Panc1 (cell line): Measurements from ENCODE around the gene HES5. TPM values are rescaled to one million over a fixed set of nuclear protein-coding genes. Genes with fewer than 3 reads are reported as not detected.

ENCODE experiments used
- ATAC-seq: fragments of 200-7000 bp; cut with Tn5 transposase; 2 replicates; pipeline ENCODE4 v1.9.1; 2020; ENCODE audit warnings: mild to moderate bottlenecking, moderate library complexity
- BruUV-seq: library from RNA; stranded (reverse); fragments of 400-500 nt; replicated peaks from 2 replicates; lab custom pipeline; 2021; lab: Mats Ljungman, UMichigan
- CTCF ChIA-PET: fragments of 300-600 bp; sonication (Branson Sonifier 250); formaldehyde crosslinking; loops from one replicate; lab custom pipeline; 2022; ENCODE audit warnings: antibody characterized with exemption; lab: Charles Lee
- POLR2A ChIA-PET: fragments of 300-600 bp; sonication (Branson Sonifier 250); formaldehyde crosslinking; loops from one replicate; lab custom pipeline; 2022; ENCODE audit warnings: antibody characterized with exemption; lab: Charles Lee
- DNase-seq: peaks from one replicate; pipeline ENCODE4 v3.0.0-alpha.2; 2010; ENCODE audit warnings: low read depth, low spot score
- H3K27ac ChIP-seq: 2 replicates; pipeline ENCODE4 v1.5.1; 2011; ENCODE audit warnings: mild to moderate bottlenecking, low read length, inconsistent platforms
- H3K27me3 ChIP-seq: fragments of 200-500 bp; sonication (Bioruptor generic); 2 replicates; pipeline ENCODE4 v1.6.0; 2014; ENCODE audit warnings: low read length, inconsistent platforms; ENCODE audit not compliant: control insufficient read depth, insufficient read depth
- H3K36me3 ChIP-seq: fragments of 200-500 bp; sonication (Bioruptor generic); 2 replicates; pipeline ENCODE4 v1.5.1; 2014; ENCODE audit warnings: inconsistent platforms, mild to moderate bottlenecking, low read length, moderate library complexity; ENCODE audit not compliant: control insufficient read depth, insufficient read depth
- H3K4me1 ChIP-seq: 2 replicates; pipeline ENCODE4 v1.5.1; 2011; ENCODE audit warnings: inconsistent platforms, mild to moderate bottlenecking, low read length, moderate library complexity; ENCODE audit not compliant: control insufficient read depth, insufficient read depth
- H3K4me3 ChIP-seq, 2 experiments: 2 replicates each; pipeline ENCODE4 v1.5.1; 2011 to 2012; ENCODE audit warnings: low read depth in 2 of 2, low read length in 2 of 2, mild to moderate bottlenecking in 2 of 2, inconsistent platforms in 1 of 2, moderate library complexity in 1 of 2
- H3K9me3 ChIP-seq: fragments of 200-500 bp; sonication (Bioruptor generic); 2 replicates; pipeline ENCODE4 v1.5.1; 2014; ENCODE audit warnings: low read depth, mild to moderate bottlenecking, inconsistent platforms, low read length, moderate library complexity; ENCODE audit not compliant: control insufficient read depth, insufficient read depth
- POLR2AphosphoS5 ChIP-seq: IDR thresholded peaks from 2 replicates; pipeline ENCODE4 v1.6.1; 2012; ENCODE audit warnings: mild to moderate bottlenecking, low read depth, low read length, moderate library complexity
- SIN3A ChIP-seq: IDR thresholded peaks from 2 replicates; pipeline ENCODE4 v1.6.1; 2012; ENCODE audit warnings: low read depth, mild to moderate bottlenecking, low read length, moderate library complexity, borderline replicate concordance; ENCODE audit not compliant: insufficient read depth
- TCF7L2 ChIP-seq: IDR thresholded peaks from 2 replicates; pipeline ENCODE4 v1.6.1; 2011; ENCODE audit warnings: mild to moderate bottlenecking, low read depth, low read length, inconsistent platforms
- in situ Hi-C: cut with HindIII; loops from 2 replicates; pipeline ENCODE4 v1.10.0; 2016; ENCODE audit warnings: low sequenced_read_pairs, low pct_unique_long_range_greater_than_20kb
- intact Hi-C: fragments of 100-400 bp; cut with micrococcal nuclease; formaldehyde crosslinking; loops from one replicate; pipeline ENCODE4 v1.10.0; 2022; ENCODE audit not compliant: unreplicated experiment
- total RNA-seq: library from RNA; stranded (reverse); gene quantifications from one replicate; pipeline ENCODE4 v1.2.1, GENCODE V29; 2021; ENCODE audit not compliant: unreplicated experiment
- TF ChIP-seq, protein P1 (sequence below), 2 experiments: IDR thresholded peaks; 2 replicates each; pipeline ENCODE4 v1.6.1; 2011 to 2012; ENCODE audit warnings: low read depth in 2 of 2, control low read depth in 1 of 2, low read length in 1 of 2, mild to moderate bottlenecking in 1 of 2, moderate library complexity in 1 of 2; ENCODE audit not compliant: insufficient read depth in 1 of 2
- TF ChIP-seq, protein P2 (sequence below): fragments of 450-650 bp; IDR thresholded peaks from 2 replicates; pipeline ENCODE4 v1.5.1; 2017; ENCODE audit warnings: mild to moderate bottlenecking

The HES5 gene
- total RNA-seq, 1 experiment from 2014 or later, result not detected

DNA sequence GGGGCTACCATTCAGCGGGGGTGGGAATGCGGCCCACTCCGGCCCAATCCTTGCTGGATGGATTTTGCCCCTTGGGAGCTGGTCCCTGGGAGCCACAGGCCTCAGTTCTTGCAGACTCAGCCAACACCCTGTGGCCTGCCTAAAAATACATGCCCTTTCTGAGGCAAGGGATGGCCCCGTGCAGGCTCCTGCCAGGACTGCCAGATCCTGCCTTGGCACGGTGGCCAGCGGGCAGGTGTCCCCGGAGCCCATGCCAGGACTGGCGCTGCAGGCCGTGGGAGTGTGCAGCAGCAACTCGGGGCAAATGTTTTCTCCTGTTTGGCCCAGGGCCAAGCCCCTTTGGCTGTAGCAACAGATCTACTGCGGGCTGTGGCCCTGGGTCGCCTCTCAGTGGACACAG is 2.0 kb downstream of the HES5 start:
- intact Hi-C loops, result no loop called here
- POLR2A ChIA-PET, result no interaction called here
- no TSS peak for BruUV-seq

DNA sequence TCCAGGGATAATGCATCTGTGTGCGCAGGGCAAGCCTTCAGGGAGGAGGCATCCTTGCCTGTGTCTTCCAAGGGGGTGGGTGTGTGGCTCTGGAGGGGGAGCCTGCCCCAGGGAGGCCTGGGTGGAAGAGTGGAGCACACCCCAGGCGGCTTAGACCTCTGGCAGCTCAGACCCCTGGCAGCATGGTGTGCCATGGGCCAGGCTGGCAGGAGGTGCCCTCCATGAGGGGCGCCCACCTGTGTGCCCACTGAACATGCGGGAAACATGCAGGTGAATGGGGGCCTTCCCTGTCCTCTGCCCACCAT is 2.6 kb downstream of the HES5 start:
- ChIA-PET POLR2A (interaction anchor here (0.5 kb wide), 1 partner anchor 531 kb away, joined by 10 read pairs; no protein-coding TSS in a partner anchor), CTCF (no interaction called here)
- DNase-seq (no peak), ATAC-seq (no peak)
- Histone ChIP-seq H3K27me3 (no peaks in the 10 kb centered on the region), H3K27ac (no peak overlapping the region), H3K9me3 (no peaks in the 10 kb centered on the region), H3K4me3 (no peak overlapping the region), H3K36me3 (no peaks in the 10 kb centered on the region; the same call in 1 of the 2 replicates), H3K4me1 (peaks cover 50% of the 10 kb centered on the region)
- in situ Hi-C loops (no loop called here), intact Hi-C loops (no loop called here)
- no TSS peak for BruUV-seq
- TF ChIP-seq, protein P1, sequence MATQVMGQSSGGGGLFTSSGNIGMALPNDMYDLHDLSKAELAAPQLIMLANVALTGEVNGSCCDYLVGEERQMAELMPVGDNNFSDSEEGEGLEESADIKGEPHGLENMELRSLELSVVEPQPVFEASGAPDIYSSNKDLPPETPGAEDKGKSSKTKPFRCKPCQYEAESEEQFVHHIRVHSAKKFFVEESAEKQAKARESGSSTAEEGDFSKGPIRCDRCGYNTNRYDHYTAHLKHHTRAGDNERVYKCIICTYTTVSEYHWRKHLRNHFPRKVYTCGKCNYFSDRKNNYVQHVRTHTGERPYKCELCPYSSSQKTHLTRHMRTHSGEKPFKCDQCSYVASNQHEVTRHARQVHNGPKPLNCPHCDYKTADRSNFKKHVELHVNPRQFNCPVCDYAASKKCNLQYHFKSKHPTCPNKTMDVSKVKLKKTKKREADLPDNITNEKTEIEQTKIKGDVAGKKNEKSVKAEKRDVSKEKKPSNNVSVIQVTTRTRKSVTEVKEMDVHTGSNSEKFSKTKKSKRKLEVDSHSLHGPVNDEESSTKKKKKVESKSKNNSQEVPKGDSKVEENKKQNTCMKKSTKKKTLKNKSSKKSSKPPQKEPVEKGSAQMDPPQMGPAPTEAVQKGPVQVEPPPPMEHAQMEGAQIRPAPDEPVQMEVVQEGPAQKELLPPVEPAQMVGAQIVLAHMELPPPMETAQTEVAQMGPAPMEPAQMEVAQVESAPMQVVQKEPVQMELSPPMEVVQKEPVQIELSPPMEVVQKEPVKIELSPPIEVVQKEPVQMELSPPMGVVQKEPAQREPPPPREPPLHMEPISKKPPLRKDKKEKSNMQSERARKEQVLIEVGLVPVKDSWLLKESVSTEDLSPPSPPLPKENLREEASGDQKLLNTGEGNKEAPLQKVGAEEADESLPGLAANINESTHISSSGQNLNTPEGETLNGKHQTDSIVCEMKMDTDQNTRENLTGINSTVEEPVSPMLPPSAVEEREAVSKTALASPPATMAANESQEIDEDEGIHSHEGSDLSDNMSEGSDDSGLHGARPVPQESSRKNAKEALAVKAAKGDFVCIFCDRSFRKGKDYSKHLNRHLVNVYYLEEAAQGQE (IDR thresholded peaks at IDR 0.05; ENCODE audit: insufficient read depth in 1 of 2, low read depth in 2 of 2, low read length in 1 of 2), result no peak
- TF ChIP-seq SIN3A (no peak), POLR2AphosphoS5 (no peak), TCF7L2 (no peak)
- TF ChIP-seq, protein P2, sequence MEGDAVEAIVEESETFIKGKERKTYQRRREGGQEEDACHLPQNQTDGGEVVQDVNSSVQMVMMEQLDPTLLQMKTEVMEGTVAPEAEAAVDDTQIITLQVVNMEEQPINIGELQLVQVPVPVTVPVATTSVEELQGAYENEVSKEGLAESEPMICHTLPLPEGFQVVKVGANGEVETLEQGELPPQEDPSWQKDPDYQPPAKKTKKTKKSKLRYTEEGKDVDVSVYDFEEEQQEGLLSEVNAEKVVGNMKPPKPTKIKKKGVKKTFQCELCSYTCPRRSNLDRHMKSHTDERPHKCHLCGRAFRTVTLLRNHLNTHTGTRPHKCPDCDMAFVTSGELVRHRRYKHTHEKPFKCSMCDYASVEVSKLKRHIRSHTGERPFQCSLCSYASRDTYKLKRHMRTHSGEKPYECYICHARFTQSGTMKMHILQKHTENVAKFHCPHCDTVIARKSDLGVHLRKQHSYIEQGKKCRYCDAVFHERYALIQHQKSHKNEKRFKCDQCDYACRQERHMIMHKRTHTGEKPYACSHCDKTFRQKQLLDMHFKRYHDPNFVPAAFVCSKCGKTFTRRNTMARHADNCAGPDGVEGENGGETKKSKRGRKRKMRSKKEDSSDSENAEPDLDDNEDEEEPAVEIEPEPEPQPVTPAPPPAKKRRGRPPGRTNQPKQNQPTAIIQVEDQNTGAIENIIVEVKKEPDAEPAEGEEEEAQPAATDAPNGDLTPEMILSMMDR, result no peak

More for the DNA sequence above, 2.0 kb downstream of the HES5 start:
- CTCF ChIA-PET, result no interaction called here
- no peak for DNase-seq
- Histone ChIP-seq H3K4me3 (no peak overlapping the region), H3K9me3 (no peaks in the 10 kb centered on the region), H3K27ac (no peak overlapping the region), H3K4me1 (peaks cover 49% of the 10 kb centered on the region), H3K27me3 (no peaks in the 10 kb centered on the region), H3K36me3 (no peaks in the 10 kb centered on the region; the same call in 1 of the 2 replicates)
- in situ Hi-C loops, result no loop called here
- no peak for ATAC-seq
- TF ChIP-seq, protein P1 (IDR thresholded peaks at IDR 0.05; ENCODE audit: insufficient read depth in 1 of 2, low read depth in 2 of 2, low read length in 1 of 2), result no peak
- TF ChIP-seq, protein P2, result no peak
